Motor neuron (in vitro differentiated cells): Measurements from ENCODE around the gene TMEM222. TPM values are rescaled to one million over a fixed set of nuclear protein-coding genes. Genes with fewer than 3 reads are reported as not detected.
"Not testable (repeated sequence)": the region's sequence is repeated elsewhere in the genome, so short reads cannot be mapped to it uniquely, and the experiment has no call there.

Experiments
- ATAC-seq, 8 experiments: fragments of 200-7000 bp; cut with Tn5 transposase; replicated peaks in 6 of 8; 2 replicates each; pipeline ENCODE4 v1.8.0; 2021; ENCODE audit warnings: mild to moderate bottlenecking in 8 of 8, moderate library complexity in 8 of 8
- H3K27ac ChIP-seq, 2 donors: fragments of 250-450 bp; sonication (Bioruptor Pico); 2 replicates each; pipeline ENCODE4 v1.9.0; 2021; ENCODE audit warnings: antibody characterized with exemption in 2 of 2, mild to moderate bottlenecking in 2 of 2, moderate library complexity in 1 of 2
- H3K4me1 ChIP-seq, 2 donors: fragments of 250-450 bp; sonication (Bioruptor Pico); replicated peaks in 1 of 2; 2 replicates each; pipeline ENCODE4 v1.6.1; 2021; ENCODE audit warnings: antibody characterized with exemption in 2 of 2, mild to moderate bottlenecking in 2 of 2, moderate library complexity in 1 of 2
- H3K4me3 ChIP-seq, 5 donors: fragments of 250-450 bp; sonication (Bioruptor Pico); 2 replicates each; pipeline ENCODE4 v1.9.0; 2021; ENCODE audit warnings: antibody characterized with exemption in 5 of 5, mild to moderate bottlenecking in 5 of 5, moderate library complexity in 4 of 5
- WGBS, 10 experiments: fragments of 450-650 bp; shearing (Covaris generic); methylation state at CpG; one replicate each; pipeline ENCODE4 v1.0.0; 2022; 5-methylcytosine and 5-hydroxymethylcytosine counted together
- in situ Hi-C, 9 experiments: fragments of 400-800 bp; cut with MboI; loops; one replicate each; pipeline ENCODE4 v1.15.0; 2021; ENCODE audit warnings: low sequenced_read_pairs in 9 of 9, low pct_unique_long_range_greater_than_20kb in 2 of 9; ENCODE audit not compliant: unreplicated experiment in 9 of 9
- total RNA-seq, 8 experiments: library from RNA; unstranded; fragments of 300-600 nt; gene quantifications; 2 replicates each; pipeline versions ENCODE4 v1.2.3 to v1.2.4, GENCODE V29; 2022

Gene TMEM222
- total RNA-seq, 8 experiments from 2014 or later: 27.0 to 57.4 (median 38.0) TPM

GRCh38 chr1:27380766-27381733 is 59.1 kb downstream of the TMEM222 start:
- no peak overlapping the region for H3K27ac ChIP-seq
- H3K4me1 ChIP-seq: peaks cover 4 to 6% of the 10 kb centered on the region in 2 donors
- peak in 1 of 8 experiments; percentile 12 for ATAC-seq
- H3K4me3 ChIP-seq: no peak overlapping the region
- in situ Hi-C loops: loop anchor here in 4 of 9 experiments (10.0 to 25.0 kb wide), 3 partner anchors 56 to 269 kb away; partner anchors contain the start of genes AHDC1 (in 2 of the 4) and TMEM222 (in 1 of the 4)
- 49 to 79% (median 65%) methylated on average over 2 to 8 of the region's 12 CpGs; no CpG with 5 or more reads in 4 of the 10 experiments for WGBS, 10 experiments

- in situ Hi-C loops: loop anchor here in 4 of 9 experiments (10.0 to 25.0 kb wide), 3 partner anchors 57 to 270 kb away; partner anchors contain the start of genes AHDC1 (in 2 of the 4) and TMEM222 (in 1 of the 4)
- H3K4me3 ChIP-seq: no peak overlapping the region
- no peak overlapping the region for H3K27ac ChIP-seq
- WGBS, 10 experiments: 58 to 100% (median 86%) methylated on average over 1 to 8 of the region's 18 CpGs; no CpG with 5 or more reads in 6 of the 10 experiments
- peaks cover 4 to 6% of the 10 kb centered on the region in 2 donors for H3K4me1 ChIP-seq
- no peak for ATAC-seq
Measured at GRCh38 chr1:27381969-27382762, 60.2 kb downstream of the TMEM222 start.

- WGBS, 10 experiments: 100% methylated on average over 1 of the region's 43 CpGs; no CpG with 5 or more reads in 9 of the 10 experiments
- ATAC-seq: peak in 6 of 8 experiments; percentile 38 to 77 (median 70)
- H3K27ac ChIP-seq: no peak within 1 kb of the TSS
- in situ Hi-C loops: loop anchor here in 4 of 9 experiments (10.0 to 25.0 kb wide), 3 partner anchors 58 to 271 kb away; partner anchors contain the start of genes AHDC1 (in 2 of the 4) and TMEM222 (in 1 of the 4)
- peak within 1 kb of the TSS in 2 of 5 donors; percentile 9 to 16 for H3K4me3 ChIP-seq
- H3K4me1 ChIP-seq: peaks cover 4 to 6% of the 10 kb centered on the region in 2 donors
Measured at GRCh38 chr1:27383039-27383605, 61.2 kb downstream of the TMEM222 start, which contains the start of gene CD164L2. TSS of gene CD164L2 (minus strand) at chr1:27383333. CDS start at chr1:27383239, 94 bp downstream.

- Histone ChIP-seq H3K4me1 (peaks cover 4 to 6% of the 10 kb centered on the region in 2 donors), H3K4me3 (no peak overlapping the region), H3K27ac (no peak overlapping the region)
- in situ Hi-C loops: loop anchor here in 4 of 9 experiments (10.0 to 25.0 kb wide), 3 partner anchors 59 to 271 kb away; partner anchors contain the start of genes AHDC1 (in 2 of the 4) and TMEM222 (in 1 of the 4)
- peak in 1 of 8 experiments; percentile 2 for ATAC-seq
- 88 to 100% (median 92%) methylated on average over 2 to 6 of the region's 13 CpGs; no CpG with 5 or more reads in 7 of the 10 experiments for WGBS, 10 experiments
Measured at GRCh38 chr1:27383661-27384060, 61.7 kb downstream of the TMEM222 start.

- not testable (repeated sequence) for H3K4me1 ChIP-seq, H3K4me3 ChIP-seq, H3K27ac ChIP-seq, ATAC-seq
- 67 to 100% (median 87%) methylated on average over 1 to 3 of the region's 3 CpGs; no CpG with 5 or more reads in 6 of the 10 experiments for WGBS, 10 experiments
- in situ Hi-C loops: loop anchor here in 4 of 9 experiments (10.0 to 25.0 kb wide), 3 partner anchors 60 to 272 kb away; partner anchors contain the start of genes AHDC1 (in 2 of the 4) and TMEM222 (in 1 of the 4)
Measured at GRCh38 chr1:27384797-27385196, 62.8 kb downstream of the TMEM222 start.

Other genes starting within 250 kb of the TMEM222 start
- gene SLC9A1, start 167.0 kb upstream of the TMEM222 start, total RNA-seq: 10 to 100 TPM in 4 of 8 experiments, 1 to 10 TPM in 4; 4.2 to 39.5 (median 10.7) TPM
- 10 to 100 TPM; 11.1 to 39.4 (median 27.8) TPM for gene WDTC1, start 87.5 kb upstream of the TMEM222 start, total RNA-seq
- gene SYTL1, start 19.9 kb downstream of the TMEM222 start, total RNA-seq: 10 to 100 TPM in 3 of 8 experiments, 1 to 10 TPM in 5; 1.2 to 21.5 (median 3.2) TPM
- 10 to 100 TPM in 4 of 8 experiments, 1 to 10 TPM in 4; 3.8 to 17.0 (median 10.9) TPM for gene MAP3K6, start 44.8 kb downstream of the TMEM222 start, total RNA-seq
- gene FCN3, start 52.7 kb downstream of the TMEM222 start, total RNA-seq: 10 to 100 TPM in 1 of 8 experiments, 1 to 10 TPM in 4, under 1 TPM in 1, not detected in 2; 0.37 to 10.3 (median 2.3) TPM
- gene CD164L2, start 61.2 kb downstream of the TMEM222 start, total RNA-seq: 1 to 10 TPM in 1 of 8 experiments, under 1 TPM in 6, not detected in 1; 0.11 to 1.6 (median 0.54) TPM
- 1 to 10 TPM in 7 of 8 experiments, under 1 TPM in 1; 0.56 to 4.0 (median 2.5) TPM for gene GPR3, start 70.5 kb downstream of the TMEM222 start, total RNA-seq
- gene WASF2, start 168.0 kb downstream of the TMEM222 start, total RNA-seq: 10 to 100 TPM; 11.8 to 38.3 (median 22.4) TPM